Measurements from ENCODE around the gene KIAA1328.
"Not testable (repeated sequence)": the region's sequence is repeated elsewhere in the genome, so short reads cannot be mapped to it uniquely, and the experiment has no call there.

The KIAA1328 gene

DNA sequence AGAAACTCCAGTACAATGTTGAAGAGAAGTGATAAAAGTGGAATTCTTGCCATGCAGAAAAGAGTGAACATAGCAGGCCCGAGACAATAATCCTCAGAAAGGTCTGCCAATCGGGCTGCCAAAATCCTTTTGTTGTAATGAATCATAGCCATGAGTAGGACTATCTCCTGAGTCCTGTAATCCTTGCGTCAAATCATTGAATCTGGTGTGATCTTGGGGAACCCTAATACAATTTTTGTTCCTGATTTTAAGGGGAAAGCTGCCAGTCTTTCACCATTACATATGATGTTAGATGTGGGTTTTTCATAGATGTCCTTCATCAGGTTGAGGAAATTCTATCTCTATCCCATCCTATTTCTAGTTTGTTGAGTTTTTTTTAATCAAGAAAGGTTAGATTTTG is 2.4 kb upstream of the KIAA1328 start:
- no peak for DNase-seq

DNA sequence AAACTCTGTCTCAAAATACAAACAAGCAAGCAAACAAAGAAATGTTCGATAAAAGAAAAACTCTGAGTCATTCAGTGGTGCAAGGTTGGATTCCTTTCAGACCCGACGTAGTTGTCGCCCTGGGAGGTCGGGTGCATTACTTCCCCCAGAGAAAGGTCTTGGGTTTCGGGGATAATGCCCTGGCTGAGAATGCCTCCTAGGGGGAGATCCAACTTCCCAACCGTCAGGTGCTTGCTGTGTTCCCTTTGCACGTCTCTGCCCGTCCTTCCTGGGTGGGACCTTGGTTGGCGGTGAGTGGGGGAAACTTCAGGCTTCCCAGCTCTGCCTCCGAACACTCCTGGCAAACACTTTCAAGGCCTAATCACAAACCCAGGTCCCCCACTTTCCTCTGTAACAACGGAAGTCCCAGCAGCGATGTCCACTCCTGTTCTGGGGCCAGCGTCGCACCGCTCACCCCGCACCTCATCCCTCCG is 734 bp upstream of the KIAA1328 start:
- no peak for DNase-seq

DNA sequence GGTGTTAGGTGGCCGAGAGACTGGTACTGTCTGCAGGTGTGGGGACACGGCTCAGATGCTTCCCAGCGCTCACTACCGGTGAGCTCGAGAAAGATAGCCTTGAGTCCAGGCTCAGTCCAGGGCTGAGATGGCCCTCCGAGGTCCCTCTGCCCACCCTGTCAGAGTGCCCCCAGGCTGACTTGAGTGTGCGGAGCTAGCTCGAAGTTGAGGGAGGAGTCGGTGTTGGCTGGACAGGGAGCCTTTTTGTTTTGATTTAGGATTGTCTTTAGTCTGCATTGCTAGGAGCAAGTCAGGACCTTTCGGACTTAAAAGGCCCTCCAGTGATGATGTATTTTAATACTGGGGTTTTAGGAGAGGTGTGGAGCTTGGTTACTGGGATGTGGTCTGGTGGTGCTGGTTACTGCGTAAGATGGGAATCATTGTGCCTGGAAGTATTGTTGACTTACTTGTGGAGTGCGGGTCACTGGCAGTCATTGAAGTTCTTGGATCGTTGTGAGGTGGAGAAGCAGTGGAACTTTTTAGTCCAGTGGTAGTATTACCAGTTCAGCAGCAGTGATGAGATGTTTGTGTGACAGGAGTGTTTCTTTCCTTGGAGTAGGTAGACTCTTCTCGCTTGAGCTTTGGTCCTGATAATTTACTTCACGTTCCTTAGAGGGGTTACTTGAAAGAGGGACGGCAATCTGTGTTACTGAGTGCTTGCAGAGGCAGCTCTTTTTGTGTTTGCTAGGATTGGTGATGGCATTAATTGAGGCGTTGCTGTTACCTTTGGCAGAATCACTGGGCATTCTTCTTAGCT is 633 bp downstream of the KIAA1328 start:
- DNase-seq: no peak

DNA sequence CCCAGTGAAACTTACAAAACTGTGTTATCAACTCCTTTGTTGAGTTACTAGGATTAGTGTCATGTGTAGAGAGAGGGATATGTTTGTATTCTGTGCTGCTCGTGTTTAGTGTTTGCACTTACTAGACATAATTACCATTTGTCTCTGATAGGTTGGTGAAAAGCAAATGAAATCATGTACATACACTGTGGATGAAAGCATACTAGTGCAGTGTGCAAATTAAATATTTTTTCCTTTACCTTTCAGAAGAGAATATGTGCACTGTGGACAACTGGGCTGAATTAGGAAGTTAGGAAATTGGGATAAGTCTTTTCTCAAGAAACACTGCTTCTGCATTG is 1.2 kb downstream of the KIAA1328 start:
- DNase-seq: no peak

DNA sequence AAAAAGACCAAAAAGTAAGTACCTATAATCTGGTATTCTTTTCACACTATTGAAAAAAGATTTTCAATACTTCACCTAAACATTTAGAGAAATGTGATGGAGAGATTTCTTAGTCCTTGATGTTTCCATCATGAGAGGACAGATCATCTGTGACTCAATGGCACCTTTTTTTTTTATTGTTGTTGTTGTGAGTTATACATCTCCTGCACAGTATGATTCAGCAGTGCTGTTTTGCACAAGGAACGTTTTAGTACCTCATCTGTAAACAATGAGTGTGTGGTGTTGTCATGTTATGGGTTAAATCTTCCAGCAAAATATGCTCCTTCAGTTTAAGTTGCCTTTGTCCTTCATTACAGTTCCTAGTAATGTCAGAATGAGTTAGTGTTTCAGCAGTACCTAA is 2.2 kb downstream of the KIAA1328 start:
- DNase-seq: no peak

DNA sequence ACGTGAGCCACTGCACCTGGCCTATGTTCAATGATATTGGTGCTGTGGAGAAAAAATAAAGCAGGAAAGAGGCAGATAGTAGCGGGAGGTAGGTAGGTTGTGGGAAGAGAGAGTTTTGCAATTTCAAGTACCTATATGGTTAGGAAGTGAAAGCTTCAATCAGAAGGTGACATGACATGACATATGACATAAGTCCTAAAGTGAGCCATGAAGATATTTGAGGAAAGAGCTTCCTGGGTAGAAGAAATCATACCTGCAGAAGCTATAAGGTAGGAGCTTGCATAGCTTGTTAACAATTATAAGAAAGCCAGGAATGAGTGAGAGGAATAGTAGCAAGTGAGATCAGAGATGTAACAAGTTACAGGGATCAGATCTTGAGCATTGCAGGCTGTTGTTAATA is 4.2 kb downstream of the KIAA1328 start:
- DNase-seq: no peak

DNA sequence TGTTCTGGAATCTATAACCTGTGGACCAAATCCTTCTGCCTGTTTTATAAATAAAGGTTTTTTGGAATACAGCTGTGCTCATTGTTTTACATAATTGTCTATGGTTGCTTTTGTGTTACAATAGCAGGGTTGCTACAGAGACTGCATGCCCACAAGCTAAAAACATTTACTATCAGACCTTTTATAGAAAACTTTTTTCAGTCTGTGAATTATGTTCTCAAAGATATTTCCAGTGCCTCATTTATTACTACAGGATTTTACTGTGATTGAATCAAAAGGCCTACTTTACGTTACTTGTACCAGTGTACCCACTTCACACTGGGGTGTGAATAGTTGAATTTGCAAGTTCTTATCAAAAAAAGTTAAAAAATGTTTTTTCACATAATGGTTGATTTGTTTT is 7.0 kb downstream of the KIAA1328 start:
- no peak for DNase-seq

DNA sequence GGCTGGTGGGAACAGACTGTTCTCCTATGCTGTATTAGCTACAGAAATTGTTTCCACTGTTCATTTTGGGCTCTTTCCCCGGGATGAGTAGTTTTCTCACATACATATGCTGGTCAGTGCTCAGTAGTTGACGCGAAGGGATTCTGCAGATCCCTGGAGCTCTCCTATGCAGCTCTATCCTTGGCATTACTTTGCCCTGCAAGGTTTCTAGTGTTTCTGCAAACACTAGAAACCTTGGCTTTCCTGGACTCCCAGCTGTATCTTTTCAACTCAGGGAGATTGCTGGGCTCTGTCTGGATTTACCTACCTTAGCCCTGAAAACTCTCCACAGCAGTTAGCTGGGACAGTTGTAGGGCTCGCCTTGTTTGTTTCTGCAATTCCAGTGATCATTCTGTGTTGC is 10.9 kb downstream of the KIAA1328 start:
- DNase-seq: no peak

DNA sequence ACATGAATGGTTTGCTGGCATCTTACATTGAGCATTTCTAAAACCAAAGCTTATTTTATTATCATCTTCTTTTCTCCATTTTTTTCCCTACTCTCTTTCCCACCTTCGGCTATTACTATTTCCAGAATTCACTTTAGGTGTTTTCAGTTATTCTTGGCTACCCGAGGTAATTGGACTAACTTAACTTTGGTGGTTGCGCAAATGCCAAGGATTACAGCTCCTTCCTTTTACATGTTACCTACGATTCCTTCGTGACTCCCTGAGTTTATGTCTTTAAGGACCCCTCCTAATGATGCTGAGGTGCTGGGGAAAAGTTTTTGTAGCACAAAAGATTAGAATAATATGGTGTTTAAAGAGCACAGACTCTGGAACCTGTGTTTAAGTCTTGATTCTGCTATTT is 14.3 kb downstream of the KIAA1328 start:
- no peak for DNase-seq

DNA sequence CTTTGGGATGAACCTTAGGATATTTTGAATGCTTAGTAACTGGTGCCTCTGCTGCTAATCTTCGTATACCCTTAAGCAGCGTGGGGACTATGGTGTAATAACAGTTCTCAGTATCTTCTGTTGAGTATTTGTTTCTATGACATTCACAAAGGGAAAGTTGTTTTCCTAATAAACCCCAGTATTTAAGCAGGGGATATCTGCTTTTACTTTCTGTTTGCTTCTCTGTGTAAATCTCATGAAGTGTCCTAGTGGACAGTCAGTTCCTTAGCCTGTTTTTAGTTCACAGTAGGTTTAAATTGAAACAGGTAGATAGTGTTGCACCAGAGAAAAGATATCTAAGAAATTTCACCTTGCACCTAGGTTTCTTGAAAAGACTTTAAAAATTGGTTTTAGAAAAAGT is 14.9 kb downstream of the KIAA1328 start:
- no peak for DNase-seq

DNA sequence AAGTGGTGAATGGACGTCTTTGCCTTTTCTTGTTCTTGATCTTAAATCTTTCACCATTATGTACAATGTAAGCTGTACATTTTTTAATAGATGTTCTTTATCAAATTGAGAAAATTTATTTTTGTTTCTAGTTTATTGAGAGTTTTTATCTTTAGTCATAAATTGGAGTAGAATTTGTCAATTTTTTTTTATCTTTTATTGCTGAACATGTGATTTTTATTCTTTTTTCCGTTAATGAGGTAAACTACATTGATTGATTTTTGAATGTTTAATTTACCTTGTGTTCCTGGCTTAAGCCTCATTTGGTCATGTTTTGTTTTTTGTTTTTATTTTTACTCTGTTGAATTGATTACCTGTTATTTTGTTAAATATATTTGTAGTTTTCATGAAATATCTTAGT is 19.7 kb downstream of the KIAA1328 start:
- no peak for DNase-seq

DNA sequence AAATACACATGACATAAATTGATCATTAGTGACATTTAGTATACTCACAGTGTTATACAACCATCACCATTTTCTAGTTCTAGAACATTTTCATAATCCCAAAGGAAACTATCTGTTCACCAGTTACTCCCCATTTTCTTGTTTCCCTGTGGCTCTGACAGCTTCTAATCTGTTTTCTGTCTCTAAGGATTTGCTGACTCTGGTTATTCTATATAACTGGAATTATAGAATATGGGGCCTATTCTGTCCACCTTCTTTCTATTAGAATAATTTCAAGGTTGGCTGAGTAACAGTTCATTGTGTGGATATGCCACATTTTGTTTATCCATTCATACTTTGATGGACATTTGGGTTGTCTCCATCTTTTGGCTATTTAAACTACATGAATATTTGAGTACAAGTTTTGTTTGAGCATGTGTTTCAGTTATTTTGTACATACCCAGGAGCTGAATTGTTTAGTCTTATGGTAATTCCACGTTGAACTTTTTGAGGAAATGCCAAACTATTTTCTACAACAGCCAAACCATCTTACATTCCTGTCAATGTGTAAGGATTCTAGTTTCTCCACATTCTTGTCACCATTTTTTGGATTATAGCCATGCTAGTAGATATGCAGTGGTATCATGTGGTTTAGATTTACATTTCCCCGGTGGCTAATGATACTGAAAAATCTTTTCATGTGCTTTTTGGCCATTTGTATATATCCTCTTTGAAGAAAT is 20.5 kb downstream of the KIAA1328 start:
- DNase-seq: no peak

DNA sequence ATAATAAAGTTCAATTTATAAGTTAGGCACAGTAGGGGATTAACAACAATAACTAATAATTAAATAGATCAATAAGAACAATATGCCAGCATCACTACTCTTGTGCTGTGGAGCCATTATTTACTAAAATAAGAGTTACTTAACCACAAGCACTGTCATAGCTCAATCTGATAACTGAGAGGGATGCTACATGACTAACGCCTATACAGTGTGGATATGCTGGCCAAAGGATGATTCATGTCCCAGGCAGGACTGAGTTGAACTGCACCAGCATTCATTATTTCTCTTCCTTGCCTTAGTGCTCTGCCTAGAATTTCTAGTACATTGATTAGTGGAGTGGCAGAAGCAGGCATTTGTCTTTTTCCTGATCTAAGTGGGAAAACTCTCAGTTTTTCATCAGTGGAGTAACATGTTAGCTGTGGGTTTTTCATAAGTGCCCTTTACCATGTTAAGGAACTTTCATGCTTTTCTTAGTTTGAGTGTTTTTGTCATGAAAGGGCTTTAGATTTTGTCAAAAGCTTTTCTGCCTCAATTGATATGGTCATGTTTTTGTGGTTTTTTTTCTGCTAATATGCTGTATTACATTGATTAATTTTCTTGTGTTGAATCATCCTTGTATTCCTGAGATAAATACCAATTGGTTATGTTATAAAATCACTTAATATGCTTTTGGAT is 21.7 kb downstream of the KIAA1328 start:
- DNase-seq: peak; percentile 7

DNA sequence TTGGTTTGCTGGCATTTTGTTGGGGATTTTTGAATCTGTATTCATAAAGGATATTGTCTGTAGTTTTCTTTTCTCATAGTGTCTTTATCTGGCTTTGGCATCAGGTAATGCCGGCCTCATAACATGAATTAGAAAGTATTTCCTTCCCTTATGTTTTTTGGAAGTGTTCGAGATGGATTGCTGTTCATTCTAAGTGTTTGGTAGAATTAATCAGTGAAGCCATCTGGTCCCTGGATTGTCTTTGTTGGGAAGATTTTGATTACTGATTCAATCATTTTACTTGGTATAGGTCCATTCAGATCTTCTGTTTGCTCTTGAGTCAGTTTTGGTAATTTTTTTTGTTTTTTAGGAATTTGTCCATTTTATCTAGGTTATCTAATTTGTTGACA is 22.3 kb downstream of the KIAA1328 start:
- no peak for DNase-seq

DNA sequence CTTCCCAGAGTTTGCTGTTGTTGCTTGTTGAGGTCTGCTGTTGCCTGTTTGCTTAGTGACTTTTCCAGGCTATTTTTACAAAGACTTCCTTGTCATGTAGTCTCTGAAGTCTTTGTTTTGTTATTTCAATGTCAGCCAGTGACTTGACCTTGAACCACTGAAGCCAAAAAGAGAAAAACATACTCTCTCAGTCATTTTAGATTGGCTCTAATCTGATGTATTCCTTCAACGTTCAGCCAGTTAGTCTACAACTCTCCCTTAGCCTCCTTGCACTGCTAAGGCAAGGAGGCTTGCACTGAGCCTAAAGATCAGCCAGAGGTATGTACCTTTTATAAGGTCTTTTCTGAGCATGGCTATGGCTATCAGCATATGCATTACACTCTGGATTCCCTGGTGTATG is 27.9 kb downstream of the KIAA1328 start:
- no peak for DNase-seq

DNA sequence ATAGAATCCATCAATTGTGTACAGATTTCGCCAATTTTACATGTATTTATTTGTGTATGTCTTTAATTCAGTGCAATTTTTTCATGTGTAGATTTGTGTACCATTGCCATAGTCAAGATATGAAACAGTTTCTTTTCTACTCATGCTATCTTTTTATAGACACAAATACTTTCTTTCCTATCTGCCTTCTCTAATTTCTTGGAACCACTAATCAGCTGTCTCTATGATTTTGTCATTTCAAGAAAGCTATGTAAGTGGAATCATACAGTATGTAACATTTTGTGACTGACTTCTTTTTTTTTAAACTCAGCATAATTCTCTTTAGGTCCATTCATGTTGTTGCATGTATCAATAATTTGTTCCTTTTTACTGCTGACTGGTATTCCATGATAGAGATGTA is 33.3 kb downstream of the KIAA1328 start:
- DNase-seq: no peak

DNA sequence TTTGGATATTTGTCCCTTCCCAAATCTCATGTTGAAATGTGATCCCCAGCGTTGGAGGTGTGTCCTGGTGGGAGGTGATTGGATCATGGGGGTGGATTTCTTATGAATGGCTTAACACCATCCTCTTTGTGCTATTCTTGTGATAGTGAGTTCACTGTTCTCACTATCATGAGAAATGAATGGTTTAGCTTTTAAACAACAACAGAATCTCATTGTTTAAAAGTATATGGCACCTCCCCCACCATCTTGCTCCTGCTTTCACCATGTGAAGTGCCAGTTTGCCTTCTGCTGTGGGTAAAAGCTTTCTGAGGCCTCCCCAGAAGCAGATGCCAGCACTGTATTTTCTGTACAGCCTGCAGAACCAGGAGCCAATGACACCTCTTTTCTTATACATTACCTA is 38.1 kb downstream of the KIAA1328 start:
- DNase-seq: no peak

DNA sequence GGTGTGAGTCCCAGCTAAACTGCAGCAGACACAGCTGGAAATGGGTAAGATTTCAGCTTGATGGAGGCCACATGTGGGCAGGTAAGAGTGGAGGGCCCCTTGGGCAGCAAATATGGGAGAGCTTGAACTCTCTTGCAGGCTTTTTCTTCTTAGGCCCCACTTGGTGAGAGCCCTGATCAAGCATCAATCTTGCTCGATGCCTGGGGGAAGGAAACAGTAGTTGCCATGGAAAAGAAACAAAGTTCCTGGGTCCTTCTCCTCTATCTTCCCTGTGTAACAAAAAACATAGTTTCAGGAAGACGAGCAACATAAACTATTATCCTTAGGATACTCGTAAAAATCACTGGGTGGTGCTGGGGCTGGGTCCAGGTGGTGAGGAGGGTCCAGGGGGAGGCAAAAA is 42.9 kb downstream of the KIAA1328 start:
- DNase-seq: no peak

DNA sequence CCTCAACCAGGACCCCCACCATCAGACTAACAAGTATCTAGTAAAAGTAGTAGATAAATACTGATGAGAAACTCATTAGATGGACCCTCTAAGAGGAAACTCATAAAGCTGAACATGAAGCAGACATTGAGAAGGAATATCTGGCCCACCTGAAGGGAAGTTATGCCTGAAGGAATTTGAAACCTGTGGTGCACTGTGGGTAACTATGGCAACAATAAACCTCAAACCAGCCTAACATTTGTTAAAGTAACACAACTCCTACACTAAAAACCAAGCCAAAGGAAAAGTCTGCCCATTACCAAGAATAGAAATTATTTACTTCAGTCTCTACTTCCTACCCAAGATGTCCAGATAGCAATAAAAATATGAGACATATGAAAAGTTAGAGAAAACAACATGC is 43.4 kb downstream of the KIAA1328 start:
- DNase-seq: no peak

DNA sequence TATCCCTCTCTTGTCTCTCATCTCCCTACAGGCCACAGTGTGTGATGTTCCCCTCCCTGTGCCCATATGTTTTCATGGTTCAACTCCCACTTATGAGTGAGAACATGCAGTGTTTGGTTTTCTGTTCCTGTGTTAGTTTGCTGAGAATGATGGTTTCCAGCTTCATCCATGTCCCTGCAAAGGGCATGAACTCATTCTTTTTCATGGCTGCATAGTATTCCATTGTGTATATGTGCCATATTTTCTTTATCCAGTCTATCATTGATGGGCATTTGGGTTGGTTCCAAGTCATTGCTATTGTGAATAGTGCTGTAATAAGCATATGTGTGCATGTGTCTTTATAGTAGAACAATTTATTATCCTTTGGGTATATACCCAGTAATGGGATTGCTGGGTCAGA is 44.9 kb downstream of the KIAA1328 start:
- not testable (repeated sequence) for DNase-seq

DNA sequence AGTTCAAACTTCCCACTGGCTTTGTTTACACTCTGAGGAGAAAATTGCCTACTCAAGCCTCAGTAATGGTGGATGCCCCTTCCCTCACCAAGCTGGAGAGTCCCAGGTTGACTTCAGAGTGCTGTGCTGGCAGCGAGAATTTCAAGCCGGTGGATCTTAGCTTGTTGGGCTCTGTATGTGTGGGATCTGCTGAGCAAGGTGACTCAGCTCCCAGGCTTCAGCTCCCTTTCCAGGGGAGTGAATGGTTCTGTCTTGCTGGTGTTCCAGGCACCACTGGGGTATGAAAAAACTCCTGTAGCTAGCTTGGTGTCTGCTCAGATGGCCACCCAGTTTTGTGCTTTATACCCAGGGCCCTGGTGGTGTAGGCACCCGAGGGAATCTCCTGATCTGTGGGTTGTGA is 50.9 kb downstream of the KIAA1328 start:
- not testable (repeated sequence) for DNase-seq

DNA sequence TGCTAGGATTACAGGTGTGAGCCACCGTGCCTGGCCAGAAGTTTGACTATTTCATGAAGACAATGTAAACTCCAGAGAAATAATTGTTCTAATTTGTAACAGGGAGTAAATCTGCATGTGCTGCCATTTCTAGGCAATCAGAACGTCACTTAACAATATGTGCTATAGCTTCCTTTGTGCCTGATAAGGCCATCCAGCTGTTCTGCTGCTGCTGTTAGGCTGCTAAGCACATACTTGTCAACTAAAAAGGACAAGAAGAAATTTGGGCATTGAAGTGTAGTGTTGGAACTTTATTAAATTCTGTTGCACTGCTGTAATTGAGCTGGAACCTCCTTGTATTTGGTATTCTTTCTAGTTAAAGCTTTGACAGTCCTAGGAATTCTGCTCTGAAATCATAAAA is 57.1 kb downstream of the KIAA1328 start:
- DNase-seq: no peak

DNA sequence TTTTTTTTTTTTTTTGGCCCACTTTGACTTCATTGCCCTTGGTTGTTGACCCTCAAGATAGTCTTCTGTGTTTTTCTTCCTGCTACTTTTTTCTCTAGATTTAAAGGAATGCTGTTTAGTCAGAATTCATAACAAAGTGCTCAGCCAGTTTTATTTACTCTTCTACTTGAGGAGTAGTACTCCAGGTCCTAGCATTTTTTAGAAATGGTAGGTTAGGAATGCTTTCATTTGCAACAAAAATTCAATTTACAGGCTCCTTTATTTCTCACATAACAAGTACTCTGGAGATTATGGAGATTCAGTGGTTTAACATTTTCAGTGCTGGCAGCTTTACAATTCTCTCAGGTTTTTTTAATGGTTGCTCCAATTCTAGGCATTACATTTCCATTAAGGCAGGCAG is 58.2 kb downstream of the KIAA1328 start:
- DNase-seq: no peak

DNA sequence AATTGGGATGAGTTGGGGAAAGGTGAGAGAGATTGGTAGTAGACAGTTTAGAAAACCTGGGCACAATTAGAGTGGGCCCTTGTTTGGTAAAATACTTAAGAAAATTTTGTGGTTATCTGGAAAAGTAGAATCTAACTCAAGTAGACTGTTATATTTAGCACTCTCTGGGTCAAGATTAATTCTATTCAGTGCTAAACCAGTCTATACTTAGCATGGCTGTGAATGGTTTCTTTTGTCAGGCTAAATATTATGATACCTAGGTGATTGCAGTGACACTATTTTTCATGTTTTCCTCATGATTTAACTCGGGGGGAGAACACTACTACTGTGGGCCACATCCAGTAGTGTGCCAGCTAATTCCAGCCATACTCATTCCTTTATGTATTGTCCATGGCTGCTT is 58.9 kb downstream of the KIAA1328 start:
- DNase-seq: no peak
